ENCODE data around the gene ABL1.

The ABL1 gene

GRCh38 chr9:130913599-130914416, 78.8 kb downstream of the ABL1 start:
- TF ChIP-seq ZC3H10 (CRISPR knock-in tag; IDR thresholded peaks at IDR 0.05): no peak
- TF ChIP-seq TSHZ2 (CRISPR knock-in tag; IDR thresholded peaks at IDR 0.05): no peak
- no peak for TF ChIP-seq ZNF8 (CRISPR knock-in tag; IDR thresholded peaks at IDR 0.05)
- no peak for TF ChIP-seq PPARA (CRISPR knock-in tag; IDR thresholded peaks at IDR 0.05; ENCODE audit: borderline replicate concordance)
- no peak for TF ChIP-seq ZNF70 (CRISPR knock-in tag; IDR thresholded peaks at IDR 0.05)
- no peak for TF ChIP-seq ARNTL (CRISPR knock-in tag; IDR thresholded peaks at IDR 0.05; ENCODE audit: borderline replicate concordance, low read depth)
- TF ChIP-seq BACH2 (CRISPR knock-in tag; IDR thresholded peaks at IDR 0.05; ENCODE audit: borderline replicate concordance): no peak
- TF ChIP-seq CSRNP3 (CRISPR knock-in tag; IDR thresholded peaks at IDR 0.05): no peak
- no peak for TF ChIP-seq ESRRG (CRISPR knock-in tag; IDR thresholded peaks at IDR 0.05)
- no peak for TF ChIP-seq OSR1 (CRISPR knock-in tag; IDR thresholded peaks at IDR 0.05)
- no peak for ATAC-seq

- no peak for ATAC-seq
- TF ChIP-seq TSHZ2 (CRISPR knock-in tag; IDR thresholded peaks at IDR 0.05) (no peak), PPARA (CRISPR knock-in tag; IDR thresholded peaks at IDR 0.05; ENCODE audit: borderline replicate concordance) (no peak), ESRRG (CRISPR knock-in tag; IDR thresholded peaks at IDR 0.05) (no peak), BACH2 (CRISPR knock-in tag; IDR thresholded peaks at IDR 0.05; ENCODE audit: borderline replicate concordance) (no peak), ZNF565 (CRISPR knock-in tag; conservative IDR thresholded peaks at IDR 0.05; ENCODE audit: low read depth) (no peak), ARNTL (CRISPR knock-in tag; IDR thresholded peaks at IDR 0.05; ENCODE audit: borderline replicate concordance, low read depth) (no peak), CSDC2 (CRISPR knock-in tag; IDR thresholded peaks at IDR 0.05) (no peak), ZNF70 (CRISPR knock-in tag; IDR thresholded peaks at IDR 0.05) (no peak), TCF4 (CRISPR knock-in tag; IDR thresholded peaks at IDR 0.05; ENCODE audit: borderline replicate concordance) (no peak), GLIS3 (CRISPR knock-in tag; IDR thresholded peaks at IDR 0.05) (no peak), SNAI2 (CRISPR knock-in tag; IDR thresholded peaks at IDR 0.05) (no peak), TOX (CRISPR knock-in tag; IDR thresholded peaks at IDR 0.05; ENCODE audit: borderline replicate concordance) (no peak), OSR1 (CRISPR knock-in tag; IDR thresholded peaks at IDR 0.05) (no peak), ZC3H10 (CRISPR knock-in tag; IDR thresholded peaks at IDR 0.05) (no peak), ZNF8 (CRISPR knock-in tag; IDR thresholded peaks at IDR 0.05) (no peak), POU6F1 (CRISPR knock-in tag; IDR thresholded peaks at IDR 0.05; ENCODE audit: borderline replicate concordance, low read depth) (no peak)
These were observed 79.5 kb downstream of the ABL1 start for GRCh38 chr9:130914417-130915095.

- ATAC-seq: no peak
- TF ChIP-seq ZNF70 (CRISPR knock-in tag; IDR thresholded peaks at IDR 0.05) (no peak), BACH2 (CRISPR knock-in tag; IDR thresholded peaks at IDR 0.05; ENCODE audit: borderline replicate concordance) (no peak), ISL1 (CRISPR knock-in tag; IDR thresholded peaks at IDR 0.05) (no peak), ZC3H10 (CRISPR knock-in tag; IDR thresholded peaks at IDR 0.05) (no peak), PPARA (CRISPR knock-in tag; IDR thresholded peaks at IDR 0.05; ENCODE audit: borderline replicate concordance) (no peak), ZNF565 (CRISPR knock-in tag; conservative IDR thresholded peaks at IDR 0.05; ENCODE audit: low read depth) (no peak), RARB (CRISPR knock-in tag; IDR thresholded peaks at IDR 0.05) (no peak), ZFP3 (CRISPR knock-in tag; IDR thresholded peaks at IDR 0.05) (no peak), CREB5 (CRISPR knock-in tag; IDR thresholded peaks at IDR 0.05; ENCODE audit: low read depth) (no peak), OSR1 (CRISPR knock-in tag; IDR thresholded peaks at IDR 0.05) (no peak), TOX (CRISPR knock-in tag; IDR thresholded peaks at IDR 0.05; ENCODE audit: borderline replicate concordance) (no peak), ARNTL (CRISPR knock-in tag; IDR thresholded peaks at IDR 0.05; ENCODE audit: borderline replicate concordance, low read depth) (no peak), POU6F1 (CRISPR knock-in tag; IDR thresholded peaks at IDR 0.05; ENCODE audit: borderline replicate concordance, low read depth) (no peak), ESRRG (CRISPR knock-in tag; IDR thresholded peaks at IDR 0.05) (no peak)
These were observed 80.0 kb downstream of the ABL1 start for GRCh38 chr9:130915096-130915447.
